Upper lobe of left lung (tissue), 4 donors: ENCODE results near the gene TGFBR3.

Experiments
- CTCF ChIP-seq, 6 experiments: fragments of 450-650 bp in 4 of 6; fragments of 200-600 bp in 2 of 6; sonication (generic) in 2 of 6; IDR thresholded peaks; one replicate each; pipeline ENCODE4 v1.5.1; 2016 to 2019; ENCODE audit warnings: antibody characterized with exemption in 6 of 6
- POLR2A ChIP-seq, 4 donors: fragments of 450-650 bp; IDR thresholded peaks; one replicate each; pipeline ENCODE4 v1.5.1; 2016 to 2017; ENCODE audit warnings: antibody characterized with exemption in 4 of 4, mild to moderate bottlenecking in 2 of 4

DNA sequence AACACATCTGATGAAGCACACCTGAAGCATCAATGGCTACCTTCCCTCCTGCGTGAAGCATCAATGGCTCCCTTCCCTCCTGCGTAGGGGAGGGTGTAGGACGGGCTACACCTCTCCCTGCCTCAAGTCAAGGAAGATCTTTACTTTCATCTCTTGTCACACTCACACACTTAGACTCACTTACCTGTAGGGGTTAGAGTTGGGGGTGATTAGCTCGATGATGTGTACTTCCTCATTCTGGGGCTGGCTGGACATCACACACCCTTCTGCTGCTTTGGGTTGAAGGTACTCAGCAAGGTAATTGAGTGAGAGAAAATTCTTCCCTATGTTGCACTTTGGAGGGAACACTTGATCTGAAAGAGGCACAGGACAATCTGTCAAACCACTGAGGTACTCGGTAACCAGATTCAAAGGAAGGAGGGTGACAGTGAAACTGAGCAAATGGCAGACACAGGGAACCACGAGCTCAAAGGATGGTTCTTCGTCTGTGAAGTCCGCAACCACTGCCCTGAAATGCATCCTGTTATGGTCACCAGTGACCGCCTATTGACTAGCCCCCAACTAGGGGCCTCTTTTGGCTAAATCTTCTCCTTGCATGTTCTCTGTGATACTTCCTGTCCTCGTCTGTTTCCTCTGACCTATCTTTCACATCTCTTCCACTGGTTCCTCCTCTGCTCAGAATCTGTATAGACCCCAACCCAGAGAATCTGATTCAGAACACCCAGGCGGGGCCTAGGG is 156.2 kb downstream of the TGFBR3 start:
- TF ChIP-seq CTCF (IDR thresholded peaks at IDR 0.05) (no peak), POLR2A (IDR thresholded peaks at IDR 0.05) (no peak)
